Measurements from ENCODE around the gene SIM2. TPM values are rescaled to one million over a fixed set of nuclear protein-coding genes. Genes with fewer than 3 reads are reported as not detected.

SIM2 gene
- total and polyA plus RNA-seq, 2 experiments from 2014 or later = 0.16 to 0.49 TPM

DNA sequence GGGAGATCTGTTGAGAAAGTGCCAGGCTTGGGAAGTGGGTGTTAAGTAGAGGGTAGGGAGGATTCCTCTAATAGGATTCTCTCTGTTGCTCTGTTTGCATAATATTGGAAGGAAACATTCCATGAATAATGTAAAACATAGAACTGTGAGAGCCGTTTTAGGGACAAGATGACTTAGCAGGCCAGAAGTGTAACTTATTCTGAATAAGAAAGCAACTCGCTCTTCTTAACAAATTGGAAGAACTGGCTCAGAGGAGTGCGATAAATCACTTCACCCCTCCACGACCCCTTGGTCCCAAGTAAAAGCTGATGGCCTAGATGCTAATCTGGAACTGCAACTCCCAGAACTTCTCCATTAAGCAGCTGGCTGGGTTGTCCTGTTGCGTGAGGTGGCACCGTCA is 19.1 kb downstream of the SIM2 start:
- no peak for DNase-seq (ENCODE audit: low spot score)
- Mint-ChIP-seq H3K27ac (no peak overlapping the region), H3K27me3 (ENCODE audit: insufficient read depth, low read depth, poor library complexity) (peaks cover 21% of the 10 kb centered on the region), H3K4me3 (no peak overlapping the region), H3K9me3 (no peaks in the 10 kb centered on the region), H3K4me1 (peaks cover 24% of the 10 kb centered on the region), H3K36me3 (ENCODE audit: low read depth) (no peaks in the 10 kb centered on the region)
- Histone ChIP-seq H3K36me3 (ENCODE audit: insufficient read depth) (no peaks in the 10 kb centered on the region), H3K4me2 (peak overlapping the region; percentile 67), H2AFZ (no peak overlapping the region), H3K4me1 (ENCODE audit: insufficient read depth) (peaks cover 16% of the 10 kb centered on the region), H3F3A (replicated peaks; ENCODE audit: low read depth) (no peaks in the 10 kb centered on the region; the same call in 1 of the 2 replicates), H3K9me2 (ENCODE audit: insufficient read depth) (no peaks in the 10 kb centered on the region), H3K4me3 (no peak overlapping the region), H4K20me1 (replicated peaks; ENCODE audit: insufficient read depth) (no peaks in the 10 kb centered on the region), H3K27me3 (ENCODE audit: insufficient read depth) (peaks cover 14% of the 10 kb centered on the region), H3K27ac (ENCODE audit: low read depth) (no peak overlapping the region), H3K79me2 (replicated peaks; ENCODE audit: insufficient read depth) (no peaks in the 10 kb centered on the region)
- TF ChIP-seq, protein P1, sequence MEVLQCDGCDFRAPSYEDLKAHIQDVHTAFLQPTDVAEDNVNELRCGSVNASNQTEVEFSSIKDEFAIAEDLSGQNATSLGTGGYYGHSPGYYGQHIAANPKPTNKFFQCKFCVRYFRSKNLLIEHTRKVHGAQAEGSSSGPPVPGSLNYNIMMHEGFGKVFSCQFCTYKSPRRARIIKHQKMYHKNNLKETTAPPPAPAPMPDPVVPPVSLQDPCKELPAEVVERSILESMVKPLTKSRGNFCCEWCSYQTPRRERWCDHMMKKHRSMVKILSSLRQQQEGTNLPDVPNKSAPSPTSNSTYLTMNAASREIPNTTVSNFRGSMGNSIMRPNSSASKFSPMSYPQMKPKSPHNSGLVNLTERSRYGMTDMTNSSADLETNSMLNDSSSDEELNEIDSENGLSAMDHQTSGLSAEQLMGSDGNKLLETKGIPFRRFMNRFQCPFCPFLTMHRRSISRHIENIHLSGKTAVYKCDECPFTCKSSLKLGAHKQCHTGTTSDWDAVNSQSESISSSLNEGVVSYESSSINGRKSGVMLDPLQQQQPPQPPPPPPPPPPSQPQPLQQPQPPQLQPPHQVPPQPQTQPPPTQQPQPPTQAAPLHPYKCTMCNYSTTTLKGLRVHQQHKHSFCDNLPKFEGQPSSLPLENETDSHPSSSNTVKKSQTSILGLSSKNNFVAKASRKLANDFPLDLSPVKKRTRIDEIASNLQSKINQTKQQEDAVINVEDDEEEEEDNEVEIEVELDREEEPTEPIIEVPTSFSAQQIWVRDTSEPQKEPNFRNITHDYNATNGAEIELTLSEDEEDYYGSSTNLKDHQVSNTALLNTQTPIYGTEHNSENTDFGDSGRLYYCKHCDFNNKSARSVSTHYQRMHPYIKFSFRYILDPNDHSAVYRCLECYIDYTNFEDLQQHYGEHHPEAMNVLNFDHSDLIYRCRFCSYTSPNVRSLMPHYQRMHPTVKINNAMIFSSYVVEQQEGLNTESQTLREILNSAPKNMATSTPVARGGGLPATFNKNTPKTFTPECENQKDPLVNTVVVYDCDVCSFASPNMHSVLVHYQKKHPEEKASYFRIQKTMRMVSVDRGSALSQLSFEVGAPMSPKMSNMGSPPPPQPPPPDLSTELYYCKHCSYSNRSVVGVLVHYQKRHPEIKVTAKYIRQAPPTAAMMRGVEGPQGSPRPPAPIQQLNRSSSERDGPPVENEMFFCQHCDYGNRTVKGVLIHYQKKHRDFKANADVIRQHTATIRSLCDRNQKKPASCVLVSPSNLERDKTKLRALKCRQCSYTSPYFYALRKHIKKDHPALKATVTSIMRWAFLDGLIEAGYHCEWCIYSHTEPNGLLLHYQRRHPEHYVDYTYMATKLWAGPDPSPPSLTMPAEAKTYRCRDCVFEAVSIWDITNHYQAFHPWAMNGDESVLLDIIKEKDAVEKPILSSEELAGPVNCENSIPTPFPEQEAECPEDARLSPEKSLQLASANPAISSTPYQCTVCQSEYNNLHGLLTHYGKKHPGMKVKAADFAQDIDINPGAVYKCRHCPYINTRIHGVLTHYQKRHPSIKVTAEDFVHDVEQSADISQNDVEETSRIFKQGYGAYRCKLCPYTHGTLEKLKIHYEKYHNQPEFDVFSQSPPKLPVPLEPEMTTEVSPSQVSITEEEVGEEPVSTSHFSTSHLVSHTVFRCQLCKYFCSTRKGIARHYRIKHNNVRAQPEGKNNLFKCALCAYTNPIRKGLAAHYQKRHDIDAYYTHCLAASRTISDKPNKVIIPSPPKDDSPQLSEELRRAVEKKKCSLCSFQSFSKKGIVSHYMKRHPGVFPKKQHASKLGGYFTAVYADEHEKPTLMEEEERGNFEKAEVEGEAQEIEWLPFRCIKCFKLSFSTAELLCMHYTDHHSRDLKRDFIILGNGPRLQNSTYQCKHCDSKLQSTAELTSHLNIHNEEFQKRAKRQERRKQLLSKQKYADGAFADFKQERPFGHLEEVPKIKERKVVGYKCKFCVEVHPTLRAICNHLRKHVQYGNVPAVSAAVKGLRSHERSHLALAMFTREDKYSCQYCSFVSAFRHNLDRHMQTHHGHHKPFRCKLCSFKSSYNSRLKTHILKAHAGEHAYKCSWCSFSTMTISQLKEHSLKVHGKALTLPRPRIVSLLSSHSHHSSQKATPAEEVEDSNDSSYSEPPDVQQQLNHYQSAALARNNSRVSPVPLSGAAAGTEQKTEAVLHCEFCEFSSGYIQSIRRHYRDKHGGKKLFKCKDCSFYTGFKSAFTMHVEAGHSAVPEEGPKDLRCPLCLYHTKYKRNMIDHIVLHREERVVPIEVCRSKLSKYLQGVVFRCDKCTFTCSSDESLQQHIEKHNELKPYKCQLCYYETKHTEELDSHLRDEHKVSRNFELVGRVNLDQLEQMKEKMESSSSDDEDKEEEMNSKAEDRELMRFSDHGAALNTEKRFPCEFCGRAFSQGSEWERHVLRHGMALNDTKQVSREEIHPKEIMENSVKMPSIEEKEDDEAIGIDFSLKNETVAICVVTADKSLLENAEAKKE (CRISPR knock-in tag; IDR thresholded peaks at IDR 0.05) = no peak
- TF ChIP-seq, protein P2, sequence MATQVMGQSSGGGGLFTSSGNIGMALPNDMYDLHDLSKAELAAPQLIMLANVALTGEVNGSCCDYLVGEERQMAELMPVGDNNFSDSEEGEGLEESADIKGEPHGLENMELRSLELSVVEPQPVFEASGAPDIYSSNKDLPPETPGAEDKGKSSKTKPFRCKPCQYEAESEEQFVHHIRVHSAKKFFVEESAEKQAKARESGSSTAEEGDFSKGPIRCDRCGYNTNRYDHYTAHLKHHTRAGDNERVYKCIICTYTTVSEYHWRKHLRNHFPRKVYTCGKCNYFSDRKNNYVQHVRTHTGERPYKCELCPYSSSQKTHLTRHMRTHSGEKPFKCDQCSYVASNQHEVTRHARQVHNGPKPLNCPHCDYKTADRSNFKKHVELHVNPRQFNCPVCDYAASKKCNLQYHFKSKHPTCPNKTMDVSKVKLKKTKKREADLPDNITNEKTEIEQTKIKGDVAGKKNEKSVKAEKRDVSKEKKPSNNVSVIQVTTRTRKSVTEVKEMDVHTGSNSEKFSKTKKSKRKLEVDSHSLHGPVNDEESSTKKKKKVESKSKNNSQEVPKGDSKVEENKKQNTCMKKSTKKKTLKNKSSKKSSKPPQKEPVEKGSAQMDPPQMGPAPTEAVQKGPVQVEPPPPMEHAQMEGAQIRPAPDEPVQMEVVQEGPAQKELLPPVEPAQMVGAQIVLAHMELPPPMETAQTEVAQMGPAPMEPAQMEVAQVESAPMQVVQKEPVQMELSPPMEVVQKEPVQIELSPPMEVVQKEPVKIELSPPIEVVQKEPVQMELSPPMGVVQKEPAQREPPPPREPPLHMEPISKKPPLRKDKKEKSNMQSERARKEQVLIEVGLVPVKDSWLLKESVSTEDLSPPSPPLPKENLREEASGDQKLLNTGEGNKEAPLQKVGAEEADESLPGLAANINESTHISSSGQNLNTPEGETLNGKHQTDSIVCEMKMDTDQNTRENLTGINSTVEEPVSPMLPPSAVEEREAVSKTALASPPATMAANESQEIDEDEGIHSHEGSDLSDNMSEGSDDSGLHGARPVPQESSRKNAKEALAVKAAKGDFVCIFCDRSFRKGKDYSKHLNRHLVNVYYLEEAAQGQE (IDR thresholded peaks at IDR 0.05; ENCODE audit: unreplicated experiment) = no peak
- TF ChIP-seq, protein P3, sequence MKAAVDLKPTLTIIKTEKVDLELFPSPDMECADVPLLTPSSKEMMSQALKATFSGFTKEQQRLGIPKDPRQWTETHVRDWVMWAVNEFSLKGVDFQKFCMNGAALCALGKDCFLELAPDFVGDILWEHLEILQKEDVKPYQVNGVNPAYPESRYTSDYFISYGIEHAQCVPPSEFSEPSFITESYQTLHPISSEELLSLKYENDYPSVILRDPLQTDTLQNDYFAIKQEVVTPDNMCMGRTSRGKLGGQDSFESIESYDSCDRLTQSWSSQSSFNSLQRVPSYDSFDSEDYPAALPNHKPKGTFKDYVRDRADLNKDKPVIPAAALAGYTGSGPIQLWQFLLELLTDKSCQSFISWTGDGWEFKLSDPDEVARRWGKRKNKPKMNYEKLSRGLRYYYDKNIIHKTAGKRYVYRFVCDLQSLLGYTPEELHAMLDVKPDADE (IDR thresholded peaks at IDR 0.05) = no peak
- no peak for TF ChIP-seq CREB1 (CRISPR knock-in tag; IDR thresholded peaks at IDR 0.05; ENCODE audit: low read depth)
- TF ChIP-seq, protein P4, sequence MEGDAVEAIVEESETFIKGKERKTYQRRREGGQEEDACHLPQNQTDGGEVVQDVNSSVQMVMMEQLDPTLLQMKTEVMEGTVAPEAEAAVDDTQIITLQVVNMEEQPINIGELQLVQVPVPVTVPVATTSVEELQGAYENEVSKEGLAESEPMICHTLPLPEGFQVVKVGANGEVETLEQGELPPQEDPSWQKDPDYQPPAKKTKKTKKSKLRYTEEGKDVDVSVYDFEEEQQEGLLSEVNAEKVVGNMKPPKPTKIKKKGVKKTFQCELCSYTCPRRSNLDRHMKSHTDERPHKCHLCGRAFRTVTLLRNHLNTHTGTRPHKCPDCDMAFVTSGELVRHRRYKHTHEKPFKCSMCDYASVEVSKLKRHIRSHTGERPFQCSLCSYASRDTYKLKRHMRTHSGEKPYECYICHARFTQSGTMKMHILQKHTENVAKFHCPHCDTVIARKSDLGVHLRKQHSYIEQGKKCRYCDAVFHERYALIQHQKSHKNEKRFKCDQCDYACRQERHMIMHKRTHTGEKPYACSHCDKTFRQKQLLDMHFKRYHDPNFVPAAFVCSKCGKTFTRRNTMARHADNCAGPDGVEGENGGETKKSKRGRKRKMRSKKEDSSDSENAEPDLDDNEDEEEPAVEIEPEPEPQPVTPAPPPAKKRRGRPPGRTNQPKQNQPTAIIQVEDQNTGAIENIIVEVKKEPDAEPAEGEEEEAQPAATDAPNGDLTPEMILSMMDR (conservative IDR thresholded peaks at IDR 0.05; ENCODE audit: low read depth in 2 of 2) = no peak
- peak; percentile 43; the same call in 2 of the 3 replicates for ATAC-seq
